GM06990 (cell line): Measurements from ENCODE around the gene IL17RE.
"Not testable (repeated sequence)": the region's sequence is repeated elsewhere in the genome, so short reads cannot be mapped to it uniquely, and the experiment has no call there.

ENCODE experiments used
- DNase-seq: peaks from one replicate; pipeline ENCODE4 v3.0.0-alpha.2; 2011; ENCODE audit not compliant: insufficient read length; ENCODE audit errors: extremely low read depth
- H3K27me3 ChIP-seq: replicated peaks from 2 replicates; pipeline ENCODE4 v1.6.0; 2011; ENCODE audit warnings: low read length; ENCODE audit not compliant: control insufficient read depth, insufficient read depth
- H3K36me3 ChIP-seq: 2 replicates; pipeline ENCODE4 v1.5.1; 2011; ENCODE audit warnings: low read length; ENCODE audit not compliant: control insufficient read depth, insufficient read depth
- H3K4me3 ChIP-seq: replicated peaks from 2 replicates; pipeline ENCODE4 v1.5.1; 2011; ENCODE audit warnings: low read depth, mild to moderate bottlenecking, control low read depth, low read length
- TF ChIP-seq, protein P1 (sequence below): IDR thresholded peaks from 2 replicates; pipeline ENCODE4 v1.5.1; 2011; ENCODE audit warnings: low read length, control low read depth, mild to moderate bottlenecking, inconsistent platforms; ENCODE audit not compliant: insufficient read depth, poor library complexity, severe bottlenecking

IL17RE gene

DNA sequence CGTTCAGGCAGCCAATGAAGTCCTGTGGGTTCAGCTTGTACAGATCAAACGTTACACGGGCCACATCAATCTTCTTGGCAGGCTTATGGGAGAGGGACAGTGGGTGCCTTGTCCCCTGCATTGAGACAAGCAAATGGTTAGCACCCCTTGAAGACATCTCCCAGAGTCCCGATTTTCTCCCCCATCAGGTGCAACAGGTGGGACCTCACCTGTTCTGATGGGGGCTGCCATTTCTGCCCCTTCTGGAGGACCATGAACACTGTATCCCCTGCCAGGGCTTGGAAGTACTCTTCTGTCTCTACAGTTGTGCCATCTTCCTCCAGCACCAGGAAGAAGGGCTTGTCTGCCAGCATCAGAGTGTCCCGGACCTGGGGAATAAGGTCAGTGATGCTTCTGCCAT lies 32.7 kb upstream of the IL17RE start:
- TF ChIP-seq, protein P1, sequence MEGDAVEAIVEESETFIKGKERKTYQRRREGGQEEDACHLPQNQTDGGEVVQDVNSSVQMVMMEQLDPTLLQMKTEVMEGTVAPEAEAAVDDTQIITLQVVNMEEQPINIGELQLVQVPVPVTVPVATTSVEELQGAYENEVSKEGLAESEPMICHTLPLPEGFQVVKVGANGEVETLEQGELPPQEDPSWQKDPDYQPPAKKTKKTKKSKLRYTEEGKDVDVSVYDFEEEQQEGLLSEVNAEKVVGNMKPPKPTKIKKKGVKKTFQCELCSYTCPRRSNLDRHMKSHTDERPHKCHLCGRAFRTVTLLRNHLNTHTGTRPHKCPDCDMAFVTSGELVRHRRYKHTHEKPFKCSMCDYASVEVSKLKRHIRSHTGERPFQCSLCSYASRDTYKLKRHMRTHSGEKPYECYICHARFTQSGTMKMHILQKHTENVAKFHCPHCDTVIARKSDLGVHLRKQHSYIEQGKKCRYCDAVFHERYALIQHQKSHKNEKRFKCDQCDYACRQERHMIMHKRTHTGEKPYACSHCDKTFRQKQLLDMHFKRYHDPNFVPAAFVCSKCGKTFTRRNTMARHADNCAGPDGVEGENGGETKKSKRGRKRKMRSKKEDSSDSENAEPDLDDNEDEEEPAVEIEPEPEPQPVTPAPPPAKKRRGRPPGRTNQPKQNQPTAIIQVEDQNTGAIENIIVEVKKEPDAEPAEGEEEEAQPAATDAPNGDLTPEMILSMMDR, result no peak
- no peak for DNase-seq
- no peak overlapping the region for H3K4me3 ChIP-seq
- H3K27me3 ChIP-seq, result no peaks in the 10 kb centered on the region
- H3K36me3 ChIP-seq, result no peaks in the 10 kb centered on the region

DNA sequence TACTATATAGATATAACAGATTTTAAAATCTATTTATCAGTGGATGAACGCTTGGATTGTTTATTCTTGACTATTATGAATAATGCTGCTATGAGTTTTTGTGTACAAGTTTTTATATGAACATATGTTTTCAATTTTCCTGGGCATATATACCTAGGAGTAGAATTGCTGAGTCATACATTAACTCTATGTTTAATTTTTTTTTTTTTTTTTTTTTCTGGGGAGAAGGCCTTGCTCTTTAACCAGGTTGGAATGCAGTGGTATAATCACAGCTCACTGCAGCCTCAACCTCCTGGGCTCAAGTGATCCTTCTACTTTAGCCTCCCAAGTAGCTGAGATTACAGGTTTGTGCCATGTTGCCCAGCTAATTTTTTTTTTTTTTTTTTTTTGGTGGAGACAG lies 31.7 kb upstream of the IL17RE start:
- no peaks in the 10 kb centered on the region for H3K27me3 ChIP-seq
- no peak overlapping the region for H3K4me3 ChIP-seq
- TF ChIP-seq, protein P1, result no peak
- no peaks in the 10 kb centered on the region for H3K36me3 ChIP-seq
- no peak for DNase-seq

GRCh38 chr3:9872067-9872466 lies 30.6 kb upstream of the IL17RE start:
- H3K27me3 ChIP-seq, H3K4me3 ChIP-seq, DNase-seq, H3K36me3 ChIP-seq: not testable (repeated sequence)

- Histone ChIP-seq H3K4me3 (no peak overlapping the region), H3K36me3 (no peaks in the 10 kb centered on the region), H3K27me3 (no peaks in the 10 kb centered on the region)
- DNase-seq, result no peak
- TF ChIP-seq, protein P1, result no peak
These were observed 27.2 kb upstream of the IL17RE start for GRCh38 chr3:9875448-9875847.

- H3K27me3 ChIP-seq, H3K36me3 ChIP-seq, DNase-seq, H3K4me3 ChIP-seq: not testable (repeated sequence)
These were observed 26.4 kb upstream of the IL17RE start for GRCh38 chr3:9876255-9876654.

DNA sequence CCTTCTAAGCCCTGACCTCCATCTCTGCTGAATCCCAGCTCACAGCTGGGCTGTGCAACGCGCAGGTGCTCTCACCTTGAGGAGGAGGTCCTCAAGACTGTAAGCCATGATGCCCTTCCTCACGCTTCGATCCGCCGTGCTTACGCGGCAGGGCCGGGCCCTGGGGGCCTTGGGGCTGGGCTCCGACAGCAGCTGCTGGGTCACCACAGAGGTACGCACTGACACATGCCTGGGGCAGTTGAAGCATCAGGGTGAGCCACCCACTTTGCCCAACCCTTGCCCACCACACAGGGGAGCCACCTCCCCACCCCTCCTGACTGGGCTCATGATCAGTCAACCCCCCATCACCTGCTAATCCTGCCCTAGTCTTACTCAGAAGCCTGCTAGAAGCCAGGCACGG lies 25.7 kb upstream of the IL17RE start:
- Histone ChIP-seq H3K4me3 (no peak overlapping the region), H3K27me3 (no peaks in the 10 kb centered on the region), H3K36me3 (no peaks in the 10 kb centered on the region)
- TF ChIP-seq, protein P1, result no peak
- no peak for DNase-seq

GRCh38 chr3:9878700-9879099 lies 23.9 kb upstream of the IL17RE start:
- H3K27me3 ChIP-seq, result no peaks in the 10 kb centered on the region
- H3K36me3 ChIP-seq, result no peaks in the 10 kb centered on the region
- no peak for DNase-seq
- no peak overlapping the region for H3K4me3 ChIP-seq
- TF ChIP-seq, protein P1, result no peak
